GM23338 (cell line): Measurements from ENCODE around the gene RAB44. TPM values are rescaled to one million over a fixed set of nuclear protein-coding genes. Genes with fewer than 3 reads are reported as not detected.

Source experiments
- ATAC-seq: fragments of 200-7000 bp; cut with Tn5 transposase; 3 replicates; pipeline ENCODE4 v1.9.1; 2020
- DNase-seq: peaks from one replicate; pipeline ENCODE4 v3.0.0-alpha.2; 2015; ENCODE audit warnings: low spot score
- H2AFZ ChIP-seq: fragments of 200-600 bp; sonication (generic); 2 replicates; pipeline ENCODE4 v1.8.0; 2016; ENCODE audit warnings: antibody characterized with exemption, mild to moderate bottlenecking, moderate library complexity
- H3F3A ChIP-seq: fragments of 200-600 bp; sonication (generic); replicated peaks from 2 replicates; pipeline ENCODE4 v1.8.0; 2017; ENCODE audit warnings: antibody characterized with exemption, mixed run types, low read depth
- H3K27ac ChIP-seq: fragments of 200-600 bp; sonication (generic); 2 replicates; pipeline ENCODE4 v1.6.1; 2016; ENCODE audit warnings: low read depth
- H3K27me3 ChIP-seq: fragments of 200-600 bp; sonication (generic); 2 replicates; pipeline ENCODE4 v1.8.0; 2016; ENCODE audit warnings: mild to moderate bottlenecking, mixed run types, moderate library complexity; ENCODE audit not compliant: insufficient read depth
- H3K36me3 ChIP-seq: fragments of 200-600 bp; sonication (generic); 2 replicates; pipeline ENCODE4 v1.8.0; 2016; ENCODE audit warnings: mild to moderate bottlenecking; ENCODE audit not compliant: insufficient read depth
- H3K4me1 ChIP-seq: fragments of 200-600 bp; sonication (generic); 2 replicates; pipeline ENCODE4 v1.8.0; 2016; ENCODE audit warnings: mild to moderate bottlenecking, moderate library complexity; ENCODE audit not compliant: insufficient read depth
- H3K4me2 ChIP-seq: fragments of 200-600 bp; sonication (generic); 2 replicates; pipeline ENCODE4 v1.7.1; 2017; ENCODE audit warnings: mixed run types
- H3K4me3 ChIP-seq: fragments of 200-600 bp; sonication (generic); 2 replicates; pipeline ENCODE4 v1.6.1; 2016; ENCODE audit warnings: mixed run types
- H3K79me2 ChIP-seq: fragments of 200-600 bp; sonication (generic); replicated peaks from 2 replicates; pipeline ENCODE4 v1.8.0; 2017; ENCODE audit warnings: mild to moderate bottlenecking; ENCODE audit not compliant: insufficient read depth
- H3K9me2 ChIP-seq: fragments of 200-600 bp; sonication (generic); 2 replicates; pipeline ENCODE4 v1.8.0; 2017; ENCODE audit not compliant: insufficient read depth
- H4K20me1 ChIP-seq: fragments of 200-600 bp; sonication (generic); replicated peaks from 2 replicates; pipeline ENCODE4 v1.8.0; 2017; ENCODE audit warnings: mild to moderate bottlenecking; ENCODE audit not compliant: insufficient read depth
- H3K27ac Mint-ChIP-seq: 2 replicates; pipeline ENCODE4 v1.8.0; 2020; ENCODE audit warnings: inconsistent platforms, mild to moderate bottlenecking, moderate library complexity, mixed read lengths
- H3K27me3 Mint-ChIP-seq: 3 replicates; pipeline ENCODE4 v1.8.0; 2022; ENCODE audit warnings: low read depth, mild to moderate bottlenecking, moderate library complexity, mixed read lengths, inconsistent platforms; ENCODE audit not compliant: insufficient read depth, poor library complexity
- H3K36me3 Mint-ChIP-seq: 3 replicates; pipeline ENCODE4 v1.8.0; 2021; ENCODE audit warnings: low read depth, mild to moderate bottlenecking, inconsistent platforms, moderate library complexity, mixed read lengths
- H3K4me1 Mint-ChIP-seq: 3 replicates; pipeline ENCODE4 v1.8.0; 2020; ENCODE audit warnings: mild to moderate bottlenecking, inconsistent platforms, mixed read lengths
- H3K4me3 Mint-ChIP-seq: 3 replicates; pipeline ENCODE4 v1.8.0; 2021; ENCODE audit warnings: moderate library complexity, mild to moderate bottlenecking, inconsistent platforms, mixed read lengths
- H3K9me3 Mint-ChIP-seq: 3 replicates; pipeline ENCODE4 v1.8.0; 2020; ENCODE audit warnings: moderate library complexity, mild to moderate bottlenecking, inconsistent platforms, mixed read lengths
- CREB1 ChIP-seq: fragments of 250-450 bp; sonication (Bioruptor Pico); IDR thresholded peaks from 2 replicates; pipeline ENCODE4 v1.5.0; 2020; ENCODE audit warnings: low read depth, mild to moderate bottlenecking, moderate library complexity
- EZH2phosphoT487 ChIP-seq: fragments of 200-600 bp; sonication (generic); IDR thresholded peaks from one replicate; pipeline ENCODE4 v1.8.1; 2018; ENCODE audit warnings: antibody characterized with exemption; ENCODE audit not compliant: unreplicated experiment
- NANOG ChIP-seq: IDR thresholded peaks from 2 replicates; pipeline ENCODE4 v1.6.1; 2016; ENCODE audit warnings: antibody characterized with exemption, borderline replicate concordance
- ZNF331 ChIP-seq: fragments of 250-450 bp; sonication (Bioruptor Pico); IDR thresholded peaks from 2 replicates; pipeline ENCODE4 v1.5.0; 2020; ENCODE audit warnings: low read depth, mild to moderate bottlenecking, moderate library complexity
- polyA plus RNA-seq: library from polyadenylated mRNA; unstranded; fragments of >200 nt; fragmentation: Nextera tagmentation; extraction: Ambion mirVana; gene quantifications from 2 replicates; pipeline ENCODE4 v1.2.1, GENCODE V29; 2016
- total RNA-seq: library from RNA; depleted of rRNA; stranded (reverse); fragments of >200 nt; shearing (Covaris generic); gene quantifications from 2 replicates; pipeline ENCODE4 v1.2.3, GENCODE V29; 2014
- TF ChIP-seq, protein P1 (sequence below), 2 experiments: fragments of 200-600 bp in 1 of 2; sonication (generic) in 1 of 2; conservative IDR thresholded peaks; 2 replicates each; pipeline versions ENCODE4 v1.5.1 to v1.6.1; 2016 to 2017; ENCODE audit warnings: antibody characterized with exemption in 2 of 2, low read depth in 2 of 2, mild to moderate bottlenecking in 2 of 2, moderate library complexity in 1 of 2
- TF ChIP-seq, protein P2 (sequence below): IDR thresholded peaks from 2 replicates; pipeline ENCODE4 v1.6.1; 2016; ENCODE audit warnings: antibody characterized with exemption

RAB44 gene
- total and polyA plus RNA-seq, 2 experiments from 2014 or later = not detected

DNA sequence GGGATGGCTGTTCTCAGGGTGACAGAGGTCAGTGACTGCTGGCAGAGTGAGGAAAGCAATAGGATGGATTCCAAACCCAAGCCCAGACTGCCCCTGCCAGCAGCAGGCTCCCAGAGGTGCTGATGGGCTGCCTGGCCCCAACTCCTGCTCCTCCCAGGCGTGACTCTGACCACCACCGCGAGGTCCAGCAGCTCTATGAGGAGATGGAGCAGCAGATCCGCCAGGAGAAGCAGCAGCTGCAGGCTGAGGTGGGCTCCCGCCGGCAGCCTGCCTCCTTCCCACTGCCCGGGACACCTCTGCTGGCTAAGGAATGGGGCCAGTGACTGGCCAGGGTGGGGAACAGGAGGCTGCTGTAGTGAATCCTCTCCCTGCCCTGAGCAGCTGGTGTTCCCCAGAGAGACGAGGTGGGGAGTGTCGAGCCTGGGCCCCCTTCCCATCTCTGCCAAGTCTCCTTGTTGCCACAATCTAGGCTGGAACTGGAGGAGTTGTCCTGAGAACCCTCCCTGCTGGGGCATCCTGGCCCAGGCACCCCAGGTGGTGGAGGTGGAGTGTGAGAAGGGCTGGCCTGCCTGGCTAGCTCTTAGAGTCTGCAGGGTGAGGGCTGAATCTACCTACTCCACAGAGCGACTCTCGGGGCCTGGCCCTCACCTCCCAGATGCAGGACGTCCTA lies 20.4 kb downstream of the RAB44 start:
- Histone ChIP-seq H2AFZ (no peak overlapping the region), H3K27me3 (no peaks in the 10 kb centered on the region), H3K36me3 (no peaks in the 10 kb centered on the region), H4K20me1 (no peaks in the 10 kb centered on the region), H3K27ac (no peak overlapping the region), H3K4me3 (no peak overlapping the region), H3K4me2 (no peak overlapping the region), H3K9me2 (no peaks in the 10 kb centered on the region), H3K4me1 (no peaks in the 10 kb centered on the region), H3F3A (no peaks in the 10 kb centered on the region), H3K79me2 (no peaks in the 10 kb centered on the region)
- H3K4me1 Mint-ChIP-seq = no peaks in the 10 kb centered on the region; the same call in 2 of the 3 replicates
- no peaks in the 10 kb centered on the region for H3K27me3 Mint-ChIP-seq
- ATAC-seq (no peak; the same call in 2 of the 3 replicates), DNase-seq (no peak)
- TF ChIP-seq NANOG = no peak
- TF ChIP-seq, protein P1, sequence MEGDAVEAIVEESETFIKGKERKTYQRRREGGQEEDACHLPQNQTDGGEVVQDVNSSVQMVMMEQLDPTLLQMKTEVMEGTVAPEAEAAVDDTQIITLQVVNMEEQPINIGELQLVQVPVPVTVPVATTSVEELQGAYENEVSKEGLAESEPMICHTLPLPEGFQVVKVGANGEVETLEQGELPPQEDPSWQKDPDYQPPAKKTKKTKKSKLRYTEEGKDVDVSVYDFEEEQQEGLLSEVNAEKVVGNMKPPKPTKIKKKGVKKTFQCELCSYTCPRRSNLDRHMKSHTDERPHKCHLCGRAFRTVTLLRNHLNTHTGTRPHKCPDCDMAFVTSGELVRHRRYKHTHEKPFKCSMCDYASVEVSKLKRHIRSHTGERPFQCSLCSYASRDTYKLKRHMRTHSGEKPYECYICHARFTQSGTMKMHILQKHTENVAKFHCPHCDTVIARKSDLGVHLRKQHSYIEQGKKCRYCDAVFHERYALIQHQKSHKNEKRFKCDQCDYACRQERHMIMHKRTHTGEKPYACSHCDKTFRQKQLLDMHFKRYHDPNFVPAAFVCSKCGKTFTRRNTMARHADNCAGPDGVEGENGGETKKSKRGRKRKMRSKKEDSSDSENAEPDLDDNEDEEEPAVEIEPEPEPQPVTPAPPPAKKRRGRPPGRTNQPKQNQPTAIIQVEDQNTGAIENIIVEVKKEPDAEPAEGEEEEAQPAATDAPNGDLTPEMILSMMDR (conservative IDR thresholded peaks at IDR 0.05; ENCODE audit: low read depth in 2 of 2) = no peak
- H3K27ac Mint-ChIP-seq = no peak overlapping the region
- H3K36me3 Mint-ChIP-seq = no peaks in the 10 kb centered on the region
- H3K4me3 Mint-ChIP-seq = no peak overlapping the region
- no peaks in the 10 kb centered on the region for H3K9me3 Mint-ChIP-seq

DNA sequence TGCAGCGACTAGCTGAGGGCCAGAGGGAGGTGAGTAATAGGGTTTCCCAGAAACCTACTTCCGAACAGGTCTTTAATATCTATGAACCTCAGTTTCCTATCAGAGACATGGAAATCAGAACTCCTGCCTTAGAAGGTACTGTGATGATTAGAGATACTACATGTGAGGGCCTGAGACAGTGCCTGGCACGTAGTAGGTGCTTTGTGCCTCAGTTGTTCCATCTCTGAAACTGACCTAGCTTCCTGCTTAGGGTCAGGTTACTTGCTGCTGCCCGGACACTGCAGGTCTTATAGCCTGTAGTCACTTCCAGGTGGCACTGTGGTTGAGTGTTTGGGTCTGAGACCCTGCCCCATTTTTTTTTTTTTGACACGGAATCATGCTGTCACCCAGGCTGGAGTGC lies 20.9 kb downstream of the RAB44 start:
- Histone ChIP-seq H3K4me1 (no peaks in the 10 kb centered on the region), H3K9me2 (no peaks in the 10 kb centered on the region), H3K36me3 (no peaks in the 10 kb centered on the region), H3K4me2 (no peak overlapping the region), H3K27ac (no peak overlapping the region), H3K4me3 (no peak overlapping the region), H3F3A (no peaks in the 10 kb centered on the region), H3K79me2 (no peaks in the 10 kb centered on the region), H4K20me1 (no peaks in the 10 kb centered on the region), H3K27me3 (no peaks in the 10 kb centered on the region), H2AFZ (no peak overlapping the region)
- Mint-ChIP-seq H3K4me1 (no peaks in the 10 kb centered on the region; the same call in 2 of the 3 replicates), H3K36me3 (no peaks in the 10 kb centered on the region), H3K27me3 (no peaks in the 10 kb centered on the region), H3K27ac (no peak overlapping the region), H3K9me3 (no peaks in the 10 kb centered on the region), H3K4me3 (no peak overlapping the region)
- DNase-seq (no peak), ATAC-seq (no peak)
- TF ChIP-seq, protein P2, sequence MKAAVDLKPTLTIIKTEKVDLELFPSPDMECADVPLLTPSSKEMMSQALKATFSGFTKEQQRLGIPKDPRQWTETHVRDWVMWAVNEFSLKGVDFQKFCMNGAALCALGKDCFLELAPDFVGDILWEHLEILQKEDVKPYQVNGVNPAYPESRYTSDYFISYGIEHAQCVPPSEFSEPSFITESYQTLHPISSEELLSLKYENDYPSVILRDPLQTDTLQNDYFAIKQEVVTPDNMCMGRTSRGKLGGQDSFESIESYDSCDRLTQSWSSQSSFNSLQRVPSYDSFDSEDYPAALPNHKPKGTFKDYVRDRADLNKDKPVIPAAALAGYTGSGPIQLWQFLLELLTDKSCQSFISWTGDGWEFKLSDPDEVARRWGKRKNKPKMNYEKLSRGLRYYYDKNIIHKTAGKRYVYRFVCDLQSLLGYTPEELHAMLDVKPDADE = no peak
- TF ChIP-seq CREB1 (CRISPR knock-in tag) = no peak
- TF ChIP-seq EZH2phosphoT487 = no peak

DNA sequence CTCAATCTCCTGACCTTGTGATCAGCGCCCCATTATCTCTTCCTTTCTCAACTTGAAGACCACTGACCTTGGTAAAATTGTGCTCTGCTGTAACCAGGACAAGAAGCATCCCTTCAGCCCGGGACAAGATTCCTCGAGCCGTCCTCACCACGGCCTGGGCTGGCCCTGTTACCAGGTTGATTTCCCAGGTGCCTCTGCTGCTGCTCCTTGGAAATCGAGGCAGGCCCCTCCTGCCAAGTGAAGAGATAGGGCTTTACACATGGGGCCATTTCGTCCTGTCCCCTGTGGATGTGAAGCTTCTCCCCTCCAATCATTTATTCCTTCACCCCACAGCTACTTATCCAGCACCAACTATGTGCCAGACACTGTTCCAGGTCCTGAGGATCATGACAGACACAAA lies 21.5 kb downstream of the RAB44 start:
- Histone ChIP-seq H3K4me1 (no peaks in the 10 kb centered on the region), H3K27me3 (no peaks in the 10 kb centered on the region), H3K4me2 (no peak overlapping the region), H2AFZ (no peak overlapping the region), H3K4me3 (no peak overlapping the region), H3K79me2 (no peaks in the 10 kb centered on the region), H3K27ac (no peak overlapping the region), H3K36me3 (no peaks in the 10 kb centered on the region), H4K20me1 (no peaks in the 10 kb centered on the region), H3F3A (no peaks in the 10 kb centered on the region), H3K9me2 (no peaks in the 10 kb centered on the region)
- no peak for TF ChIP-seq ZNF331 (CRISPR knock-in tag)
- TF ChIP-seq, protein P2 = no peak
- H3K36me3 Mint-ChIP-seq = no peaks in the 10 kb centered on the region
- no peaks in the 10 kb centered on the region for H3K9me3 Mint-ChIP-seq
- DNase-seq = no peak
- no peak overlapping the region for H3K4me3 Mint-ChIP-seq
- no peaks in the 10 kb centered on the region for H3K27me3 Mint-ChIP-seq
- no peaks in the 10 kb centered on the region; the same call in 2 of the 3 replicates for H3K4me1 Mint-ChIP-seq
- no peak for ATAC-seq
- no peak overlapping the region for H3K27ac Mint-ChIP-seq
